GM23338 (cell line): ENCODE results near the gene GTPBP4. TPM values are rescaled to one million over a fixed set of nuclear protein-coding genes. Genes with fewer than 3 reads are reported as not detected.

Source experiments
- ATAC-seq: fragments of 200-7000 bp; cut with Tn5 transposase; 3 replicates; pipeline ENCODE4 v1.9.1; 2020
- DNase-seq: peaks from one replicate; pipeline ENCODE4 v3.0.0-alpha.2; 2015; ENCODE audit warnings: low spot score
- H2AFZ ChIP-seq: fragments of 200-600 bp; sonication (generic); 2 replicates; pipeline ENCODE4 v1.8.0; 2016; ENCODE audit warnings: antibody characterized with exemption, mild to moderate bottlenecking, moderate library complexity
- H3F3A ChIP-seq: fragments of 200-600 bp; sonication (generic); replicated peaks from 2 replicates; pipeline ENCODE4 v1.8.0; 2017; ENCODE audit warnings: antibody characterized with exemption, mixed run types, low read depth
- H3K27ac ChIP-seq: fragments of 200-600 bp; sonication (generic); 2 replicates; pipeline ENCODE4 v1.6.1; 2016; ENCODE audit warnings: low read depth
- H3K27me3 ChIP-seq: fragments of 200-600 bp; sonication (generic); 2 replicates; pipeline ENCODE4 v1.8.0; 2016; ENCODE audit warnings: mild to moderate bottlenecking, mixed run types, moderate library complexity; ENCODE audit not compliant: insufficient read depth
- H3K36me3 ChIP-seq: fragments of 200-600 bp; sonication (generic); 2 replicates; pipeline ENCODE4 v1.8.0; 2016; ENCODE audit warnings: mild to moderate bottlenecking; ENCODE audit not compliant: insufficient read depth
- H3K4me1 ChIP-seq: fragments of 200-600 bp; sonication (generic); 2 replicates; pipeline ENCODE4 v1.8.0; 2016; ENCODE audit warnings: mild to moderate bottlenecking, moderate library complexity; ENCODE audit not compliant: insufficient read depth
- H3K4me2 ChIP-seq: fragments of 200-600 bp; sonication (generic); 2 replicates; pipeline ENCODE4 v1.7.1; 2017; ENCODE audit warnings: mixed run types
- H3K4me3 ChIP-seq: fragments of 200-600 bp; sonication (generic); 2 replicates; pipeline ENCODE4 v1.6.1; 2016; ENCODE audit warnings: mixed run types
- H3K79me2 ChIP-seq: fragments of 200-600 bp; sonication (generic); replicated peaks from 2 replicates; pipeline ENCODE4 v1.8.0; 2017; ENCODE audit warnings: mild to moderate bottlenecking; ENCODE audit not compliant: insufficient read depth
- H3K9me2 ChIP-seq: fragments of 200-600 bp; sonication (generic); 2 replicates; pipeline ENCODE4 v1.8.0; 2017; ENCODE audit not compliant: insufficient read depth
- H4K20me1 ChIP-seq: fragments of 200-600 bp; sonication (generic); replicated peaks from 2 replicates; pipeline ENCODE4 v1.8.0; 2017; ENCODE audit warnings: mild to moderate bottlenecking; ENCODE audit not compliant: insufficient read depth
- H3K27ac Mint-ChIP-seq: 2 replicates; pipeline ENCODE4 v1.8.0; 2020; ENCODE audit warnings: inconsistent platforms, mild to moderate bottlenecking, moderate library complexity, mixed read lengths
- H3K27me3 Mint-ChIP-seq: 3 replicates; pipeline ENCODE4 v1.8.0; 2022; ENCODE audit warnings: low read depth, mild to moderate bottlenecking, moderate library complexity, mixed read lengths, inconsistent platforms; ENCODE audit not compliant: insufficient read depth, poor library complexity
- H3K36me3 Mint-ChIP-seq: 3 replicates; pipeline ENCODE4 v1.8.0; 2021; ENCODE audit warnings: low read depth, mild to moderate bottlenecking, inconsistent platforms, moderate library complexity, mixed read lengths
- H3K4me1 Mint-ChIP-seq: 3 replicates; pipeline ENCODE4 v1.8.0; 2020; ENCODE audit warnings: mild to moderate bottlenecking, inconsistent platforms, mixed read lengths
- H3K4me3 Mint-ChIP-seq: 3 replicates; pipeline ENCODE4 v1.8.0; 2021; ENCODE audit warnings: moderate library complexity, mild to moderate bottlenecking, inconsistent platforms, mixed read lengths
- H3K9me3 Mint-ChIP-seq: 3 replicates; pipeline ENCODE4 v1.8.0; 2020; ENCODE audit warnings: moderate library complexity, mild to moderate bottlenecking, inconsistent platforms, mixed read lengths
- CREB1 ChIP-seq: fragments of 250-450 bp; sonication (Bioruptor Pico); IDR thresholded peaks from 2 replicates; pipeline ENCODE4 v1.5.0; 2020; ENCODE audit warnings: low read depth, mild to moderate bottlenecking, moderate library complexity
- CTCF ChIP-seq, 2 experiments: fragments of 200-600 bp in 1 of 2; sonication (generic) in 1 of 2; conservative IDR thresholded peaks; 2 replicates each; pipeline versions ENCODE4 v1.5.1 to v1.6.1; 2016 to 2017; ENCODE audit warnings: antibody characterized with exemption in 2 of 2, low read depth in 2 of 2, mild to moderate bottlenecking in 2 of 2, moderate library complexity in 1 of 2
- ETS1 ChIP-seq: IDR thresholded peaks from 2 replicates; pipeline ENCODE4 v1.6.1; 2016; ENCODE audit warnings: antibody characterized with exemption
- EZH2 ChIP-seq: fragments of 200-600 bp; sonication (generic); IDR thresholded peaks from one replicate; pipeline ENCODE4 v1.8.0; 2017; ENCODE audit warnings: antibody characterized with exemption, mild to moderate bottlenecking, low read depth; ENCODE audit not compliant: unreplicated experiment
- EZH2phosphoT487 ChIP-seq: fragments of 200-600 bp; sonication (generic); IDR thresholded peaks from one replicate; pipeline ENCODE4 v1.8.1; 2018; ENCODE audit warnings: antibody characterized with exemption; ENCODE audit not compliant: unreplicated experiment
- JUNB ChIP-seq: IDR thresholded peaks from one replicate; pipeline ENCODE4 v1.6.1; 2016; ENCODE audit warnings: antibody characterized with exemption; ENCODE audit not compliant: unreplicated experiment
- NANOG ChIP-seq: IDR thresholded peaks from 2 replicates; pipeline ENCODE4 v1.6.1; 2016; ENCODE audit warnings: antibody characterized with exemption, borderline replicate concordance
- POLR2AphosphoS5 ChIP-seq: IDR thresholded peaks from 2 replicates; pipeline ENCODE4 v1.6.1; 2016; ENCODE audit warnings: antibody characterized with exemption, low read depth
- REST ChIP-seq: IDR thresholded peaks from one replicate; pipeline ENCODE4 v1.6.1; 2018; ENCODE audit warnings: antibody characterized with exemption; ENCODE audit not compliant: unreplicated experiment
- STAT1 ChIP-seq: IDR thresholded peaks from one replicate; pipeline ENCODE4 v1.6.1; 2016; ENCODE audit warnings: antibody characterized with exemption; ENCODE audit not compliant: unreplicated experiment
- ZNF114 ChIP-seq: fragments of 250-450 bp; sonication (Bioruptor Pico); IDR thresholded peaks from 2 replicates; pipeline ENCODE4 v1.5.0; 2020; ENCODE audit warnings: mild to moderate bottlenecking, moderate library complexity
- ZNF331 ChIP-seq: fragments of 250-450 bp; sonication (Bioruptor Pico); IDR thresholded peaks from 2 replicates; pipeline ENCODE4 v1.5.0; 2020; ENCODE audit warnings: low read depth, mild to moderate bottlenecking, moderate library complexity
- ZNF462 ChIP-seq: fragments of 250-450 bp; sonication (Bioruptor Pico); IDR thresholded peaks from 2 replicates; pipeline ENCODE4 v1.5.0; 2020; ENCODE audit warnings: mild to moderate bottlenecking, moderate library complexity
- polyA plus RNA-seq: library from polyadenylated mRNA; unstranded; fragments of >200 nt; fragmentation: Nextera tagmentation; extraction: Ambion mirVana; gene quantifications from 2 replicates; pipeline ENCODE4 v1.2.1, GENCODE V29; 2016
- total RNA-seq: library from RNA; depleted of rRNA; stranded (reverse); fragments of >200 nt; shearing (Covaris generic); gene quantifications from 2 replicates; pipeline ENCODE4 v1.2.3, GENCODE V29; 2014

The GTPBP4 gene
- total and polyA plus RNA-seq, 2 experiments from 2014 or later: 56.5 to 62.6 TPM

GRCh38 chr10:983401-983800 lies 4.8 kb upstream of the GTPBP4 start:
- H4K20me1 ChIP-seq: no peaks in the 10 kb centered on the region
- no peak overlapping the region for H3K27ac Mint-ChIP-seq
- no peaks in the 10 kb centered on the region for H3K36me3 ChIP-seq
- H3K4me1 ChIP-seq: peaks cover 12% of the 10 kb centered on the region; the same call in 1 of the 2 replicates
- no peak overlapping the region for H3K4me2 ChIP-seq
- H3K9me2 ChIP-seq: no peaks in the 10 kb centered on the region
- DNase-seq: no peak
- H3K79me2 ChIP-seq: peaks cover 2% of the 10 kb centered on the region
- H2AFZ ChIP-seq: no peak overlapping the region
- H3K9me3 Mint-ChIP-seq: peaks cover 34% of the 10 kb centered on the region
- H3K27me3 ChIP-seq: no peaks in the 10 kb centered on the region
- H3K4me3 Mint-ChIP-seq: no peak overlapping the region
- no peak overlapping the region for H3K4me3 ChIP-seq
- no peak for TF ChIP-seq ZNF114 (CRISPR knock-in tag)
- no peak for TF ChIP-seq ZNF331 (CRISPR knock-in tag)
- no peak for TF ChIP-seq CREB1 (CRISPR knock-in tag)
- no peak for TF ChIP-seq EZH2
- no peak for TF ChIP-seq EZH2phosphoT487
- TF ChIP-seq ETS1: no peak
- TF ChIP-seq ZNF462 (CRISPR knock-in tag): no peak
- TF ChIP-seq STAT1: no peak
- TF ChIP-seq CTCF (conservative IDR thresholded peaks at IDR 0.05; ENCODE audit: low read depth in 2 of 2): no peak
- no peak for TF ChIP-seq REST
- no peak for TF ChIP-seq JUNB
- TF ChIP-seq NANOG: no peak
- TF ChIP-seq POLR2AphosphoS5: no peak
- H3K27me3 Mint-ChIP-seq: peaks cover 11% of the 10 kb centered on the region
- ATAC-seq: no peak
- H3F3A ChIP-seq: 0 out of 2 replicates have a peak, but pooled peaks cover 4% of the 10 kb centered on the region
- H3K4me1 Mint-ChIP-seq: peaks cover 5% of the 10 kb centered on the region
- H3K36me3 Mint-ChIP-seq: peaks cover 27% of the 10 kb centered on the region
- no peak overlapping the region for H3K27ac ChIP-seq
